Tongue (tissue), 2 donors: ENCODE results near the gene PMEPA1. TPM values are rescaled to one million over a fixed set of nuclear protein-coding genes. Genes with fewer than 3 reads are reported as not detected.

Source experiments
- DNase-seq: peaks from one replicate; pipeline ENCODE4 v3.0.0-alpha.2; 2015
- total RNA-seq: library from RNA; depleted of rRNA; stranded (reverse); fragments of >200 nt; gene quantifications from one replicate; pipeline ENCODE4 v1.2.3, GENCODE V29; 2014

Gene PMEPA1
- total RNA-seq, 1 donor from 2014 or later, result 12.1 TPM

GRCh38 chr20:57676589-57677583 lies 32.9 kb downstream of the PMEPA1 start:
- no peak for DNase-seq

DNA sequence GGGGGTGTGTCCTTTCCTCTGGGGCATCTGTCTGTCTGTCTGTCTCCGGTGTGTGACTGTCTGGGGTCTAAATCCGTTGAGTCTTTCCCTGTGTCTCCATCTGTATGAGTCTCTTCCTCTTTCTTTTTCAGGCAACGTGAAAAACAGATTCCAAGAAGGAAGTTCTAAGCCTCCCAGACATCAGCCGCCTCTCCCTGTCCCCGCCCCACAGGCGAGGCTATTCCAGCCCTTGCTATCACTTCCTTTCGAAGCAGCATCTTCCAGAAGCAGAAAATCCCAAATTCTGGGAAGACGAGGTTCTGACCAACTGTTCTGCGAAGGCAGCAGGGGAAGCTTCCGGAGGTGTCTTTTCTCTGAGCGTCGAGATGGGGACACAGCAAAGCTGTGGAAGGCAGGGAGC lies 34.0 kb downstream of the PMEPA1 start:
- no peak for DNase-seq

GRCh38 chr20:57672953-57673575 lies 36.8 kb downstream of the PMEPA1 start:
- DNase-seq, result no peak

DNA sequence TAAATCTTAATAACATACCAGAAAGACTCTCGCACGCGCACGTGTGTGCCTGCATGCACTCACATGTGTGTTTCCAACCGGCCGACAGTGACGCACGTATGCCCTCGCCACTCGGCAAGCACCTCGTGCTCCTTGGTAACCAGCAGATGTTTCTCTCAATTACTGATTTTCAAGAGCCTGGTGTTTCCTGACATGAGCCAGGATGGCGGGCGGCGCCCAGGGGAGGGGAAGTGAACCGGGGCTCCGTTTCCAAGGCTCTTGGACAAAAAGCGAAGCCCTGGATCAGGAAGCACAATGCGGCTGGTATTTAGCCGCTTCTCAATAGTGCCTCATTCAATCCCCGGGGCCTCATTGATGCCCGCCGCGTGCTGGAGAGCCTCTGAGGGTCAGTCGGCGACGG lies 37.7 kb downstream of the PMEPA1 start:
- DNase-seq, result peak; percentile 80

DNA sequence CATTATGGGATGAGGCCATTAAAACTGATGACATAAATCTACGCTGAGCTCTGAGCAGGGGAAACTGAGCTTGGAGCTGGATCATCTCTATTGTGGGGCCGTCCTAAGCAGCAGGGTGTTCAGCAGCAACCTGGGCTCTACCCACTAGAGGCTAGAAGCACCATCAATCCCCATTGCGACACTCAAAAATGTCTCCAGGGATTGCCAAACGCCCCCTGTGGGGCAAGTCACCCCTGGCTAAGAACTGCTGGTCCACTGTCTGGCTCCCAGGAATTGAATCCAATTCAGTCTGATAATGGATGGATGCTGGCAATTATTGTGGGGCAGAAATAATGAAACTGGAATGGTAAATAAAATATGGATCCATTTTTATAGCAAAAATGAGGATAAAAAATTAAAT lies 38.2 kb downstream of the PMEPA1 start:
- no peak for DNase-seq

- DNase-seq, result no peak
Measured at GRCh38 chr20:57671072-57671391, 38.8 kb downstream of the PMEPA1 start.

DNA sequence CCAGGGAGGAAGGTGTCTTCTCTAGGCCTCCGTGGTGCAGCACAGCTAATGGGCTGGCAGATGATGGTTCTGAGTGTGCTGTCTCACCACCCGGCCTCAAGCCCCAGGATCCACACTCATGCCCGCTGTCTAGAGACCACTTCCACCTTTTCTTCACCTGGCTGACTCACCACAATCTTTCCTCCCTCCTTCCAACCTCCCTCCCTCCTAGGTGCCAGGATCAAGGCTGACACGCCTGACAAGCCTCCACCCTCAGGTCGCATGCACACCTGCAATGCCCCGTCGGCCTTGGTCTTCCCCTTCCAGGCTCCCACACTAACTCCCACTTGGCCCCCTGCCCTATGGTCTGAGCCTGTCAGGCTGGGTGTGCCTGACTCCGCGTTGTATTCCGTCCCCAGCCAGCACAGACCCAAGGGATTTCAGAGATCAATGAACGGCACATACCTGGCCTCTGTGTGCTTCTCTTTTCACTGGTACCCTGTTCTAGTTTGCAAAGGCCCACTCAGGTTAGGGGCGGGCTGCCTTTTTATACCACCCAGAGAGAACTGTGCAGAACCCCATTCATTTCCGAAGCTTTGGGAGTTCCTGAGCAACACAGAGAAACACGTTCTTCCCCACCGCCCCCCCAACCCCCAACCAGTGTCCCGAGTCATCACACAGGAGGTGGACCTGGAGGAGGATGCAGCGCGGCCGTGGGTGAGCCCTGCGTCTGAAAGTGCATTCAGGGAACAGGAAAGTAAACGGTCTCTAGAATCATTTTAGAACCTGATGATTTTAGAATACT lies 39.3 kb downstream of the PMEPA1 start:
- no peak for DNase-seq

- no peak for DNase-seq
Measured at GRCh38 chr20:57669632-57670031, 40.2 kb downstream of the PMEPA1 start.

DNA sequence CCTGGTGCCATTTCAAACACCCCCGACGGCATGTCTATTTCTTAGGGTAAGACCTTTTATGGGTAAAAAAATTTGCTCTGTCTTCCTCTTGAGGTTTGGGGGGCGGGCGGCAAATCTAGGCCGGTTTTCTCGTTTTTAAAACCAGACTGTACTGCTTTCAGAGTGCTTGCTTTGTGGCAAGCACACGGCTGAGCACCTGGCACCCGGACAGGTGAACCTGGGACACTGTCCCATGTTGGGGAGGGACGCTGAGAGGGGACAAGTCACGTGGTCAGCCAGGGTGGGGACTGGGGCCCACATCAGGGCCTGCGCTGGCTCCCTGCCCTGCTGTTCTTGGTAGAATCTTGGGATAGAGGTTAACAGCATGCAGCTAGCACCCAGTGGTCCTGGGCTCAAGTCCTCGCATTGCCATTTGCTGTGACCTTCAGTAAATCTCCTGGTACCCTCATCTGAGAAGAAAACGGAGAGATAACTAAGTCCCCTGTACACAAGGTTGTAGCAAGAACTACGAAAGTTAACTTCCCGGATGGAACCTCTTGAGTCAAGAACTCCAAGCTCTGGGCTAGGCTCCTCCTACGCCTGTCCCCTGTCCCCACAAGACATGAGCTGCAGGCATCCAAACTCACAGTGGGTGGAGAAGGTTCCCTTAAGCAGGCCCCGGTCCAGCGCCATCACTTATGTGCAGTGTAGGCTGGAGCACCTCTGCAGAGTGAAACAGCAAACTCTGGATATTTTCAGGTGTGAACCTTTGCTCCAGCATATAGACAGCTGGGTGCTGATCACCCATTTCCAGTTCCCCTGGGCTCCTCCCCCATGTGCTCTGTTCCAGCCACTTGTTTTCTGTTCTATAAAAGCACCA lies 41.7 kb downstream of the PMEPA1 start:
- no peak for DNase-seq

DNA sequence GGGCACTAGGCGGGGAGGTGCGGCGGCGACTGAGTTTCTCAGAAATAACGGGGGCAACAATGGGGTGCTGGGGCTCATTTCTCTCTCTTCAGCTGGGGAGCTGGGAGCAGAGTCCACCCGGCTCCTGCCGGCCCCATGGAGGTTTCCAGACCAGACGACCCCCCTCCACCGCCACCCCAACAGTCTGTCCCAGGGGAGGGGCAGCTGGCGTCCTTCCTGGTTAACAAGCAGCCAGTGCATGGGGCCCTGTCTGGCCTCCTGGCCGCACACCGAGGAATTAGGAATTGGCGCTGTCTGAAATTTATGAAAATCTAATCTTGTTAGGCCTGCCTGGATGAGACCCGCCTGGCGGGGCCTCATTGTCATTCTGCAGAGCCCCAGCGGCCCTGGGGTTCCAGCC lies 42.4 kb downstream of the PMEPA1 start:
- DNase-seq, result no peak

GRCh38 chr20:57666834-57667157 lies 43.0 kb downstream of the PMEPA1 start:
- no peak for DNase-seq

DNA sequence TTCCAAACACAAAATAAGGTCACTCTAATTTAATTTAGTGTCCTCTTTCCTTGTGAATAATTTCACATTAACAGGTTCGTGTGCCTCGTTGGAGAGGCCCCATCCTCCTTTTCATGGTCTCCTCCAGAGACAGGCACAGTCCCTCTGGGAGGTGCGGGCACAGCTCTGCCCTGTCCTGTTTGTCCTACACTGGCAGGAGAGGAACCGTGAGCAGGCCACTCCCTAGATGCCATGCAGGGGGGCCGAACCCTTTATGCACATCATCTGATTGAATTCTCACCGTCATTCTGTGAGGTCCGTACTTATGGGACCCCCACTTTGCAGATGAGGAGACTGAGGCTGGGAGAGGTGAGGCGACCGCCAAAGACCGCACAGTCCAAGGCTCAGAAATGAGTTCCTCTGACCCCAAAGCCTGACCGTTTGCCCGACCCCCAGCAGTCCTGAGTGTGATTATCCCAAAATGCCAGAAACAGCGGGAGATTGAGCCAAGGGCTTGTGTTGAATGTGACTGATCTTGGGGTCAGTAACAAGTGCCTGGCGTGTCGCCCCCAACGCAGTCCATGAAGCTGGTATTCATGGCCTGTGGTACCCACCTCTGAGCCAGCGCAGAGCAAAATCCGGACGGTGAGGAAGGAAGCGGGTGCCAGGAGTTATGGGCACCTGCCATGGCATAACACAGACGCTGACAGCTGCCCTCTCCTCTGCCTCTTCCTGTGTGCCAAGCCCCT lies 43.5 kb downstream of the PMEPA1 start:
- DNase-seq, result no peak

DNA sequence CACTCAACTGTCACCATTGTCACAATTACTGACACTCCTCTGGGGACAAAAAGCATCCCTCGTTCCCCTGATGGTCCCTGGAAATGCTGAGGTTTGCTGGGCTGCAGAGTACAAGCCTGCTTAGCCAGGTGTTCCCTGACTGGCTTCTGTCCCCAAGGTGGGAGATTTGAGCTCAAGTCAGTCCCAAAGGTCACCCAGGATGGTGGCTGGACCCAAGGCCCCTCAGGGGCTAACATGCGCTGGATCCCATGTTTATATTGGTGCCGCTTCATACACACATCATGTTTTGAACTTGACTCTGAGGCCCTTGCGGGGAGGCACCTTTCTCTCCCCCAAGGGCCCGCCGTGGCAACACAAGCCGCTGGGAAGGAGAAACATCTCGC lies 44.2 kb downstream of the PMEPA1 start:
- DNase-seq, result no peak

DNA sequence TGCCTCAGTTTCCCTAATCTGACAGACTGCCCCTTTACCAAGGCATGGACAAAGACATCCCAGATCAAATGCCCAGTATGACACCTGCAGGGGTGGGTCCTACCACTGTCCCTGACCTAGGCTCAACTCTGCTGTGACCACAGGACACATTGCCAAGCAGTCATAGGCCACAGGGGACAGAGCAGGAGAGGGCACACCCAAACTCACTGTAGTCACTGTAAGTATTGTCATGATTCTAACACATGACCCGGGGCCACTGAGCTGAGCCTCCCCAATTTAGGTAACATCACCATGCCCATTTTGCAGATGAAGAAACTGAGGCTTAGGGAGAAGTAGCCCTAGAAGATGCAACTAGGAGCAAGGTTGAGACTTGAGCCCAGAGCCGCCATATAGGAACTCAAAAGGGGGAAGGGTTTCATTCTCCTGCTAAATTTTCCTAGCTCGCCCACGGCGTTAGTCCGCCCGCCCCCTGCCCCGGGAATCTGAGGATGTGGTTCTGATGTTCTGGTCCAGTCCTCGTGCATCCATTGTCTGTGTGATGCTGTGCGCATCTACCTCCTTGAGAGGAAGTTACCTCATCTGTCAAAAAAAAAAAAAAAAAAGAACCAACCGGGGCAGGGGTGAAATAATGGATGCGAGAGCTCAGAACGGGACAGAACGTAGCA lies 44.8 kb downstream of the PMEPA1 start:
- no peak for DNase-seq

DNA sequence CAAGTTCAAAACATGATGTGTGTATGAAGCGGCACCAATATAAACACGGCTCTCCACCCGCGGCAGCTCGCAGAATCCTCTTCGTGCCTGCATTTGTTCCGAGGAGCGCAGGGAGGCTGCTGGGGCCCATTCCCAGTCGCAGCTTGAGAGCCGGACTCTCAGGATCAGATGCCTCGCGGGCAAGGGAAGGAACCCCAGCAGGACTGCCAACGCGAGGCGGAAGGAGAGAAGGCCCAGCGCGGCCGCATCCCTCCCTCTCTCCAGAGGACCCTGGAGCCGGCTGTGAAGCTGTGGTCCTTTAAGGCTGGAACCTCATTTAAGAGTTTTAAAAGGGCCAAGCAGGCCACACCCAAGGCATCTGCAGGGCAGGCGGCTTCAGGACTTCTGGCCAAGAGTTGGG lies 45.3 kb downstream of the PMEPA1 start:
- DNase-seq, result no peak

- no peak for DNase-seq
Measured at GRCh38 chr20:57663681-57664451, 45.9 kb downstream of the PMEPA1 start.

GRCh38 chr20:57663241-57663640 lies 46.6 kb downstream of the PMEPA1 start:
- no peak for DNase-seq

GRCh38 chr20:57662456-57663240 lies 47.2 kb downstream of the PMEPA1 start:
- no peak for DNase-seq

GRCh38 chr20:57661746-57662455 lies 47.9 kb downstream of the PMEPA1 start:
- DNase-seq, result no peak
